EL (cell line): ENCODE results near the gene SCNN1B.
"Not testable (repeated sequence)": the region's sequence is repeated elsewhere in the genome, so short reads cannot be mapped to it uniquely, and the experiment has no call there.

ENCODE experiments used
- DNase-seq: peaks from one replicate; pipeline ENCODE4 v3.0.0-alpha.2; 2016

The SCNN1B gene

DNA sequence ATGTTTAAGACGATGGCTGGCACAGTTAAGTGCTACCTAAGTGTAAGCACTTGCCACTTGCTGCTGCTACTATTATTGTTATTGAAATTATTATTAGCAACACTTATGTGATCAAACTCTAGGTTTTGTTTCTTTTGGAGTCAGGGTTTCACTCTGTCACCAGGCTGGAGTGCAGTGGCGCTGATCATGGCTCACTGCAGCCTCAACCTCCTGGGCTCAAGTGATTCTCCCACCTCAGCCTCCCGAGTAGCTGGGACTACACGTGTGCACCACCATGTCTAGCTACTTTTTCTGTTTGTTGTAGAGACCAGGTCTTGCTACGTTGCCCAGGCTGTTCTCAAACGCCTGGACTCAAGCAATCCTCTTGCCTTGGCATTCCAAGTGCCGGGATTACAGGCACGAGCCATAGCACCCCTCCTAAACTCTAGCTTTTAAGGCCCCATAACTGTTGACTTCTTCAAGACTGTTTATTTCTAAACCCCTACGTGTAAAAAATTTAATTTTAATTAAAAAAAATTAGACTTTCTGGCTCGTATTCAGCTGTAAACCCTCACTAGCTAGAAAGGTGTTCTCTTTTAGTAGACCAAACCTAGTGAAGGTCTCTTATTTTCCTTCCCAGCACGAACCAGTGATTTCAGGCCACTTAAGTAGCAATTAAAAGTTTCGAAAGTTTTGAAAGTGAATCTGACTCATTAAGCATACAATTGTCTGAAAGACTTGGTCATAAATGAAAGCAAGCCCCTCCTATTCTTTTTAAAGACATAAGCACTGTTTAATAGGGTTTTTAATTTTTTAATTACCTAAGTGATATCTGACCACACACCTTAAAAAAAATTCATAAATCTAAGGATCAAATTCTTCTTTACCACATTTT, 11.7 kb upstream of the SCNN1B start:
- no peak for DNase-seq

DNA sequence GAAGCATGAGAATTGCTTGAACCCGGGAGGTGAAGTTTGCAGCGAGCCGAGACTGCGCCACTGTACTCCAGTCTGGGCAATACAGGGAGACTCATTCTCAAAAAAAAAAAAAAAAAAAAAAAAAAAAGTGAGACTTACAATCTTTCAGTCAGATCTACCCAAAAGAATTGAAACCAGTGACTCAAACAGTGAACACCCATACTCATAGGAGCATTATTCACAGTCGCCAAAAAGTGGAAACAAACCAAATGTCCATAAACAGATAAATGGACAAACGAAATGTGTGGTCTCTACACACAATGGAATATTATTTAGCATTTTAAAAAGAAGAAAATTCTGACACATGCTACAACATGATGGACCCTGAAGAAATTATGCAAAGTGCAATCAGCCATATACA, 9.1 kb upstream of the SCNN1B start:
- no peak for DNase-seq

DNA sequence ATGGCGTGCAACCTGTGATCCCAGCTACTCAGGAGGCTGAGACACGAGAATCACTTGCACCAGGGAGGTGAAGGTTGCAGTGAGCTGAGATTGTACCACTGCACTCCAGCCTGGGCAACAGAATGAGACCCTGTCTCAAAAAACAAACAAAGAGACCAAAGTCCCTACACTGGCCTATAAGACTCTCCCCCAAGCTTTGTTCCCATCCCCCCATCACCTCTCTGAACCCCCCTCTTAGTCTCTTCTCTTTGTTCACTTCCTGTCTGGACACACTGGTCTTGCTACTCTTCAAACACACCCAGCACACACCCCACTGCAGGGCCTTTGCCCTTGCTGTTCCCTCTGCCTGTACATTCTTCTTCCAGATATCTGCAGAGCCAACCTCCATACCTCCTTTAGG, 7.8 kb upstream of the SCNN1B start:
- no peak for DNase-seq

GRCh38 chr16:23296994-23297393, 5.1 kb upstream of the SCNN1B start:
- no peak for DNase-seq

- no peak for DNase-seq
Observed at GRCh38 chr16:23298290-23298915, 3.7 kb upstream of the SCNN1B start.

DNA sequence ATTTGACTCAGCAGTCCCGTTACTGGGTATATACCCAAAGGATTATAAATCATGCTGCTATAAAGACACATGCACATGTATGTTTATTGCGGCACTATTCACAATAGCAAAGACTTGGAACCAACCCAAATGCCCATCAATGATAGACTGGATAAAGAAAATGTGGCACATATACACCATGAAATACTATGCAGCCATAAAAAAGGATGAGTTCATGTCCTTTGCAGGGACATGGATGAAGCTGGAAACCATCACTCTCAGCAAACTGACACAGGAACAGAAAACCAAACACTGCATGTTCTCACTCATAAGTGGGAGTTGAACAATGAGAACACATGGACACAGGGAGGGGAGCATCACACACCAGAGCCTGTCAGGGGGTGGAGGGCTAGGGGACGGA, 2.3 kb upstream of the SCNN1B start:
- not testable (repeated sequence) for DNase-seq

GRCh38 chr16:23301251-23302044, 654 bp upstream of the SCNN1B start:
- DNase-seq: no peak

- no peak for DNase-seq
Observed at GRCh38 chr16:23303685-23304084, 1.6 kb downstream of the SCNN1B start.

DNA sequence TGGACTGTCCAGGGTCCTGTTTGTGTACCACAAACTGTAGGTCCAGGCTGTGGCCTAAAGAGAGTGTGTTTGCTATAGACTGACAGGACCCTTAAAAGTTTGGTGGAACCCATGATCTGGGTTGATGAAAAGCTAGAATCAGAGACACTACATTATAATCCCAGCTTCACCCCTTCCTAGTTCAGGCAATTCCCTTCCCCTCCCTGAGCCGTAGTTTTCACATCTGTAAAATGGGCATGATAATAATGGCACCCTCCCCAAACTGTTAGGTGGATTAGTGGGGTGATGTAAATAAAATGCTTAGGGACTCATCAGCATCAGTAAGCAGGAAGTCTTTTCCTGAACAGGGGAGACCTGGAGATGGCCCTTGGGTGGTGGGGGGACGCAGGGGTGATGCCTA, 2.5 kb downstream of the SCNN1B start:
- DNase-seq: no peak

DNA sequence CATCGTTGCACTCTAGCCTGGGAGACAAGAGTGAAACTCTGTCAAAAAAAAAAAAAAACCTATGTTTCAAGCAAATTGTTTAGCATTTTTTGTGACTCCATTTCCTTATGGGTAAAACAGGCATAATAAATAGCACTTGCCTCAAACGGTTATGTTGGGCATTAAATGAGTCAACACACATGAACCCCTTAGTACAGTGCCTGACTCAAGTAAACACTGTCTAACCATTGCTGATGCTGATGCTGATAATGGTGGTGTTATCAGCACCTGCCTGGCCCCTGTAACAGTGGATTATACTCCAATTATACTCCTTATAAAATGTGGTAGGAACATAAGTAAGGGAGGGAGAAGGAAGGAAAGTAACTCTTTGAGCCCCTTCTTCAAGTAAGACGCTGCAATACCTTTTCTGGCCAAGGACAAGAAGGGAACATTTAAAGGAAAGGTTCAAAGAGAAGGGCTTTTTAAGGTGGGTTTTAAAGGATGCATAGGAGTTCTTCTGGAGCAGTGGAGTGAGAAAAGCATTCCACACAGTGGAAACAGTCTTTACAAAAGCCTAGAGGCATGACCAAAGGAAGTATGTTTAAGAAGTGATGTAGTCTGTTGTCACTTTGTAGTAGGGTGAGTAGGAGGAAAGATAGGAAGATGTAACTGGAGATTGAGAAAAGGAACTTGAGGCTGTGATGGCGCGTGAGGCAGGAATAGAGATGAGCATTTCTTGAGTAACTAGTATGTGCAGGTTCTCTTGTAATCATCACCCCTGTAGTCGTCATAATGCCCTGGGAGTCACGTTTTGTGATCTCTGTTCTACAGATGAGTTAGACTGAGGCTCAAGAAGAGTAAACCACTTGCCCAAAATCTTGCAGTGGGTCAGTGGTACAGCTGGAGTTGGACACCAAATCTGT, 4.3 kb downstream of the SCNN1B start:
- DNase-seq: no peak

GRCh38 chr16:23310217-23310616, 8.1 kb downstream of the SCNN1B start:
- DNase-seq: no peak

- DNase-seq: no peak
Observed at GRCh38 chr16:23310744-23311143, 8.6 kb downstream of the SCNN1B start.

- DNase-seq: no peak
Observed at GRCh38 chr16:23316232-23316631, 14.1 kb downstream of the SCNN1B start.

GRCh38 chr16:23316634-23317265, 14.6 kb downstream of the SCNN1B start:
- DNase-seq: no peak

DNA sequence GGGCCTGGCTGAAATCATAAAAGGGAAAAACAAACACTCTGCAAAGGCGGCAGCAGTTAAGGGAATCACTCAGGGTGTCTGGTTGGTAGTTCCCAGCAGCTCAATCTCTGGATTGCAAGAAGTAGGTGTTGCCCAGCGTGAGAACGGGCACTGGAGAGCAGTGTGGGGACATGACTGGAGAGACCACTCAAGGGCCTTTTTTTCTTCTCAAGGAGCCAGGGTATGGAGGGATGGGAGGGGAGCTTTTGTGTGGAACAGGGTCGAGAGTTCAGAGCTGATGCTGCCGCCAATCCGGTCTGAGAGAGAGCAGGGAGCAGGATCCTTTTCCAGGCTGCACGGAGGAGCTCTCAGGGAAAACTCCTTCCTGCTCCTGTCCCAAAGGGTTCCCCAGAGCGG, 15.2 kb downstream of the SCNN1B start:
- no peak for DNase-seq

- DNase-seq: no peak
Observed at GRCh38 chr16:23317751-23318150, 15.6 kb downstream of the SCNN1B start.

DNA sequence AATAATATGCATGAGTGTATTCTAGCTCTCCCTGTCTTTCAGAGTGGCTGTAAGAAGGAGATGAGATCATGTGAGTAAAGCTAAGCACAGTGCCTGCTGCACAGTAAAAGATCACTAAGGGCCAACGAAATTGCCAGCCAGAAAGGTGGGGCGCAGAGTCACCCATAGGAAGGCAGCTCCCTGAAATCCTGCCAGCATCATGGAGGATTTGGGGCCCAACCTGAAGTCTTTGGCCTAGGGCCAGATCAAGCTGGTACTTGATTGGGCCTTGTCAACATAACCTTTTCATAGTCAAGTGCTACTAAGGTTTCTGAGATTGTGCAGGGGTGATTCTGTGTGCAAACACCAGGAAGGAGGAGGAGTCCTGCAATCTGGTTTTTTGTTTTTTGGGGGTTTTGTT, 16.5 kb downstream of the SCNN1B start:
- DNase-seq: no peak

GRCh38 chr16:23319861-23320615, 17.9 kb downstream of the SCNN1B start:
- no peak for DNase-seq

GRCh38 chr16:23320693-23321092, 18.6 kb downstream of the SCNN1B start:
- no peak for DNase-seq

DNA sequence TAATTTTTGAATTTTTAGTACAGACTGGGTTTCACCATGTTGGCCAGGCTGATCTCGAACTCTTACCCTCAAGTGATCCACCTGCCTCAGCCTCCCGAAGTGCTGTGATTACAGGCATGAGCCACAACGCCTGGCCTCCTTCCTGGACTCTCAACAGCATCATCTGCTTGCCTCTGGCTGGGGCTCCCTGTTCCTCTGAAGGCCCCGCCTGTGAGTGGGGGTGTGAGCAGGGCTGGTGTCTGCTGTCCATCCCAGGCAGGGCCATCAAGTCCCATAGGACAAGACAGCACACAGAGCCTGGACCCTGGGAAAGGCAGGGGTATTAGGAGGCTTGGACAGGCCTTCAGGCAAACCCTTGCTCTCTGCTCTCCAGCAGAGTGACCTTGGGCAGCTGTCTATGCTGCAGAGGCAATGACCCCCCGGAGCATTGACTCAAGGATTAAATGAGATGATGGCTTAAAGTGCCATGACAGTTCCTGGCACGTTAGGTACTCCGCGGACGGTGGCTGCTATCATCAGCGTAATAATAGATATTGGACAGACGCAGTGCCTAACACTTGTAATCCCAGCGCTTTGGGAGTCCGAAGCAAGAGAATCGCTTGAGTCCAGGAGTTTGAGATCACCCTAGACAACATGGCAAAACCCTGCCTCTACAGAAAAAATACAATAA, 19.2 kb downstream of the SCNN1B start:
- no peak for DNase-seq
